Raji (cell line): ENCODE data around the gene TNFRSF1A.

Source experiments
- POLR2A ChIP-seq: IDR thresholded peaks from 2 replicates; pipeline ENCODE4 v1.6.1; 2011; ENCODE audit warnings: low read depth, low read length, control low read depth; ENCODE audit not compliant: insufficient read depth

TNFRSF1A gene

GRCh38 chr12:6316921-6317692 is 24.8 kb downstream of the TNFRSF1A start:
- no peak for TF ChIP-seq POLR2A

GRCh38 chr12:6315704-6316597 is 25.9 kb downstream of the TNFRSF1A start:
- TF ChIP-seq POLR2A, result no peak

GRCh38 chr12:6315184-6315583 is 26.7 kb downstream of the TNFRSF1A start:
- TF ChIP-seq POLR2A, result no peak

- no peak for TF ChIP-seq POLR2A
Measured at GRCh38 chr12:6314776-6315175, 27.1 kb downstream of the TNFRSF1A start.

- no peak for TF ChIP-seq POLR2A
Measured at GRCh38 chr12:6313326-6313940, 28.4 kb downstream of the TNFRSF1A start.

DNA sequence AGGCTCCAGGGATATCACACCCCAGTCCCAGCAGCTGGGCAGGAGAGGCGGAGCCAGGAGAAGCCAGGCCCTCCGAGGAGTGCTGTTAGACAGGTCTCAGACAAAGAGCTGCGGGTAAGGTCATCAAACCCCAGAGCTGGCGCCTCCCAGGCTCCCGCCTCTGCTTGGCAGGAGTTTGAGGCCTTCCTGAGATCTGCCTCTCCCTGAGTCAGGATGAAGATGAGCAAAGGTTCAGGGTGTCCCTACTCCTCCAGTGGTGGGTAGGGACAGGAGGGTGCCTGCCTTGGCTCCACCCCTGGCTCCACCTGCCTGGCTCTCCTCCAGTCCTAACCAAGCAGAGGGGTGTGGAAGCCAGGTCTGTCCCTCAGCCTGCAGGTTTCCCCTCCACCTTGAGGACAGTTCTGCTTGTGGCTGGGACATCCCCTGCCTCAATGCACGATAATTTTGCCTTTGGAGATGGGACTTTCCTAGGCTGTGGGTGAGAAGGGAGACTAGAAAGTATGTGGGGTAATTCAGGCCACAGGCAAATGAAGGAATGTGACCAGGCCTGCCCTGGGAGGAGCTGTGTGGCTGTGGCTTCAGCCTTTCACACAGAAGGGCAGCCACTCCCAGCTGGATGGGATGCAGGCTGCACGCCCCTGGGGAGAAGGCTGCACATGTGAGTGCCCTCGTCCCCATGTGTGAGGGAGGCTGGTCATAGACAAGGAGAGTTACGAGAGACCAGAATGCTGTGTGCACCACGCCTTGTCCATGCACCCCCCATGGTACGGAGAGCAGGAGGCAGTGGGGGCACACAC is 29.1 kb downstream of the TNFRSF1A start:
- TF ChIP-seq POLR2A, result no peak

- TF ChIP-seq POLR2A, result no peak
Measured at GRCh38 chr12:6311822-6312528, 29.9 kb downstream of the TNFRSF1A start.

DNA sequence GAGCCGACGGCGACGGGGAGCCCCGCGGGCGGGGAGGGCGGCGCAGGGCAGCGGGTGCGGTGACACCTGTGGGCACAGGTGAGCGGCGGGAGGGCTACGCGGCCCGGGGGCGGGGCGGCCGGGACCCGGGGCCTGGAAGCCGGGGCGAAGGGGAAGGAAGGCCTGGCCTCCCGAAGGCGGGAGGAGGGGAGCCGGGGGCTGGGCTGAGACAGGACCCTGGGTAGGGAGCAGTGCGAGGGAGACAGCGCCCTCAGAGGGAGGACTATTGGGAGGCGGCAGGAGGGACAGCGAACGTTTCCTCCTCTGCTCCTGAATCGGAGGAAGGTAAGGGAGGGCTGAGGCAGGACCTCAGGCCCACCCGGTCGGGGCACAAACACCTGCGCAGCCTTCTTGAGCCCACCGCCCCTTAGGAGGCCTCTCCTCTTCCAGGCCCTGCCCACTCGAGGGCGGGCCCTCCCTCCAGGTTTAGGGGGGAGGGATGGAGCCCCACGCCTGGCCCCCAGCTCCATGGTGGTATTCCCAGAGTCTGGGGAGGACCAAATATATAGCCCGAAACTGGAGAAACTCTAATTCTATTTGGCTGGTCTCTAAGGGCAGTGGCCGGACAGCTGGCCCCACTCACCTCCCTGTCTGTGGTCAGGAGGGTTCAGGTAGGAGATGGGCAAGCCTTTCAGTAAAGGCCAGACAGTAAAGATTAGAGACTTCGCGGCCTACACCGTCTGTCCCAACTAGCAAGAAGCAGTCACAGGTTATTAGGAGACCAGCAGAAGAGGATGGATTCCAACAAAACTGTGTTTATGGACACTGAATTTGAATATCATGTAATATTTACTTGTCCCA is 30.9 kb downstream of the TNFRSF1A start:
- no peak for TF ChIP-seq POLR2A

GRCh38 chr12:6307529-6307928 is 34.3 kb downstream of the TNFRSF1A start:
- TF ChIP-seq POLR2A, result no peak

GRCh38 chr12:6306599-6307220 is 35.2 kb downstream of the TNFRSF1A start:
- no peak for TF ChIP-seq POLR2A

- TF ChIP-seq POLR2A, result no peak
Measured at GRCh38 chr12:6306151-6306550, 35.7 kb downstream of the TNFRSF1A start.

- TF ChIP-seq POLR2A, result no peak
Measured at GRCh38 chr12:6303071-6303470, 38.8 kb downstream of the TNFRSF1A start.

GRCh38 chr12:6302621-6303020 is 39.3 kb downstream of the TNFRSF1A start:
- no peak for TF ChIP-seq POLR2A

- TF ChIP-seq POLR2A, result no peak
Measured at GRCh38 chr12:6301721-6302120, 40.2 kb downstream of the TNFRSF1A start.
